Kidney epithelial cell (primary cell): Measurements from ENCODE around the gene ABCC8. TPM values are rescaled to one million over a fixed set of nuclear protein-coding genes. Genes with fewer than 3 reads are reported as not detected.

Experiments used
- DNase-seq: peaks from one replicate; pipeline ENCODE4 v3.0.0-alpha.2; 2010; ENCODE audit warnings: low read depth
- H3K27me3 ChIP-seq: 2 replicates; pipeline ENCODE4 v1.6.0; 2011; ENCODE audit warnings: low read length; ENCODE audit not compliant: control insufficient read depth, insufficient read depth
- H3K36me3 ChIP-seq: 2 replicates; pipeline ENCODE4 v1.5.1; 2011; ENCODE audit warnings: low read length; ENCODE audit not compliant: control insufficient read depth, insufficient read depth
- H3K4me3 ChIP-seq: 2 replicates; pipeline ENCODE4 v1.5.1; 2011; ENCODE audit warnings: low read depth, mild to moderate bottlenecking, control low read depth, low read length
- CTCF ChIP-seq: IDR thresholded peaks from 2 replicates; pipeline ENCODE4 v1.5.1; 2011; ENCODE audit warnings: mild to moderate bottlenecking, moderate library complexity, low read length, control low read depth, inconsistent platforms; ENCODE audit not compliant: insufficient read depth, poor library complexity, severe bottlenecking
- total RNA-seq: library from RNA; depleted of rRNA; stranded (reverse); fragments of >200 nt; gene quantifications from 2 replicates; pipeline ENCODE4 v1.2.3, GENCODE V29; 2015

ABCC8 gene
- total RNA-seq, 1 donor from 2014 or later: not detected

GRCh38 chr11:17515443-17516176 lies 39.0 kb upstream of the ABCC8 start:
- no peak for DNase-seq
- no peak overlapping the region for H3K4me3 ChIP-seq
- no peak for TF ChIP-seq CTCF
- H3K36me3 ChIP-seq: no peaks in the 10 kb centered on the region
- peaks cover 3% of the 10 kb centered on the region for H3K27me3 ChIP-seq

- H3K27me3 ChIP-seq: peaks cover 3% of the 10 kb centered on the region
- no peak for DNase-seq
- no peak overlapping the region for H3K4me3 ChIP-seq
- H3K36me3 ChIP-seq: no peaks in the 10 kb centered on the region
- no peak for TF ChIP-seq CTCF
Measured at GRCh38 chr11:17514476-17514875, 37.8 kb upstream of the ABCC8 start.

- H3K36me3 ChIP-seq: no peaks in the 10 kb centered on the region
- peak; percentile 21 for DNase-seq
- no peak for TF ChIP-seq CTCF
- peaks cover 3% of the 10 kb centered on the region for H3K27me3 ChIP-seq
- H3K4me3 ChIP-seq: no peak overlapping the region
Measured at GRCh38 chr11:17513853-17514252, 37.2 kb upstream of the ABCC8 start.

- no peak for TF ChIP-seq CTCF
- Histone ChIP-seq H3K36me3 (no peaks in the 10 kb centered on the region), H3K4me3 (no peak overlapping the region), H3K27me3 (peaks cover 3% of the 10 kb centered on the region)
- DNase-seq: no peak
Measured at GRCh38 chr11:17512101-17512500, 35.5 kb upstream of the ABCC8 start.

GRCh38 chr11:17511571-17511970 lies 34.9 kb upstream of the ABCC8 start:
- Histone ChIP-seq H3K27me3 (no peaks in the 10 kb centered on the region), H3K4me3 (no peak overlapping the region)

More at GRCh38 chr11:17511571-17511970, 34.9 kb upstream of the ABCC8 start:
- no peak for DNase-seq
- no peak for TF ChIP-seq CTCF
- H3K36me3 ChIP-seq: no peaks in the 10 kb centered on the region
